Left ventricle myocardium inferior (tissue), 1 donor: ENCODE data around the gene HEXIM2. TPM values are rescaled to one million over a fixed set of nuclear protein-coding genes. Genes with fewer than 3 reads are reported as not detected.
A peak's percentile ranks its signal among the peaks of the same experiment; 100 is the strongest.
"Not testable (repeated sequence)": the region's sequence is repeated elsewhere in the genome, so short reads cannot be mapped to it uniquely, and the experiment has no call there.

Experiments used
- DNase-seq: peaks from one replicate; pipeline ENCODE4 v3.0.0-alpha.2; 2020
- H3K27ac ChIP-seq: fragments of 200-600 bp; replicated peaks from 2 replicates; pipeline ENCODE4 v1.8.0; 2021
- H3K27me3 ChIP-seq: fragments of 200-600 bp; 2 replicates; pipeline ENCODE4 v1.8.0; 2021; ENCODE audit warnings: low read depth
- H3K36me3 ChIP-seq: fragments of 200-600 bp; 2 replicates; pipeline ENCODE4 v1.8.0; 2021
- H3K4me1 ChIP-seq: fragments of 200-600 bp; 2 replicates; pipeline ENCODE4 v1.8.0; 2021
- H3K4me3 ChIP-seq: fragments of 200-600 bp; 2 replicates; pipeline ENCODE4 v1.8.0; 2021; ENCODE audit warnings: mild to moderate bottlenecking, moderate library complexity
- H3K9me3 ChIP-seq: fragments of 200-600 bp; replicated peaks from 2 replicates; pipeline ENCODE4 v1.8.0; 2021
- CTCF ChIP-seq: fragments of 200-600 bp; IDR thresholded peaks from 2 replicates; pipeline ENCODE4 v1.8.0; 2021; ENCODE audit warnings: antibody characterized with exemption, mild to moderate bottlenecking, borderline replicate concordance
- intact Hi-C: fragments of 100-400 bp; cut with micrococcal nuclease; formaldehyde crosslinking; loops from one replicate; pipeline ENCODE4 v1.11.0; 2022
- total RNA-seq: library from RNA; stranded (reverse); fragmentation: NEBNext Ultra II Directional; extraction: Animal tissue kit (Norgen Biotek cat#: 25700); gene quantifications from one replicate; pipeline ENCODE4 v1.2.1, GENCODE V29; 2021
- donor health status: DM: no; HTN: yes; CAD: no; lungs with severe emphysema.

The HEXIM2 gene
- total RNA-seq, 1 donor from 2014 or later = 7.0 TPM

GRCh38 chr17:45119964-45120363 lies 41.7 kb upstream of the HEXIM2 start:
- Histone ChIP-seq H3K27ac (no peak overlapping the region), H3K27me3 (no peaks in the 10 kb centered on the region), H3K36me3 (peaks cover 57% of the 10 kb centered on the region), H3K4me3 (no peak overlapping the region), H3K9me3 (no peaks in the 10 kb centered on the region), H3K4me1 (peaks cover 35% of the 10 kb centered on the region)
- no peak for TF ChIP-seq CTCF
- intact Hi-C loops = no loop called here
- DNase-seq = no peak

GRCh38 chr17:45120558-45120957 lies 41.1 kb upstream of the HEXIM2 start:
- no peaks in the 10 kb centered on the region for H3K27me3 ChIP-seq
- no peak overlapping the region for H3K4me3 ChIP-seq
- DNase-seq = no peak
- H3K4me1 ChIP-seq = peaks cover 40% of the 10 kb centered on the region
- H3K36me3 ChIP-seq = peaks cover 51% of the 10 kb centered on the region
- intact Hi-C loops = no loop called here
- H3K9me3 ChIP-seq = no peaks in the 10 kb centered on the region
- TF ChIP-seq CTCF = no peak
- no peak overlapping the region for H3K27ac ChIP-seq

- TF ChIP-seq CTCF = no peak
- no peak overlapping the region for H3K27ac ChIP-seq
- no peaks in the 10 kb centered on the region for H3K27me3 ChIP-seq
- peaks cover 46% of the 10 kb centered on the region for H3K36me3 ChIP-seq
- no peaks in the 10 kb centered on the region for H3K9me3 ChIP-seq
- H3K4me3 ChIP-seq = no peak overlapping the region
- no peak for DNase-seq
- H3K4me1 ChIP-seq = peaks cover 43% of the 10 kb centered on the region
- intact Hi-C loops = no loop called here
These were observed 40.6 kb upstream of the HEXIM2 start for GRCh38 chr17:45121055-45121454.

GRCh38 chr17:45123076-45123770 lies 38.5 kb upstream of the HEXIM2 start:
- no peak overlapping the region for H3K4me3 ChIP-seq
- H3K36me3 ChIP-seq = peaks cover 28% of the 10 kb centered on the region
- H3K9me3 ChIP-seq = no peaks in the 10 kb centered on the region
- TF ChIP-seq CTCF = no peak
- intact Hi-C loops = no loop called here
- DNase-seq = no peak
- no peaks in the 10 kb centered on the region for H3K27me3 ChIP-seq
- peak overlapping the region; percentile 66 for H3K27ac ChIP-seq
- peaks cover 64% of the 10 kb centered on the region for H3K4me1 ChIP-seq

- DNase-seq = no peak
- Histone ChIP-seq H3K4me3 (no peak overlapping the region), H3K4me1 (peaks cover 74% of the 10 kb centered on the region), H3K27me3 (no peaks in the 10 kb centered on the region), H3K27ac (peak overlapping the region; percentile 66), H3K9me3 (no peaks in the 10 kb centered on the region), H3K36me3 (peaks cover 19% of the 10 kb centered on the region)
- intact Hi-C loops = no loop called here
- TF ChIP-seq CTCF = no peak
These were observed 37.5 kb upstream of the HEXIM2 start for GRCh38 chr17:45123930-45124796.

GRCh38 chr17:45124797-45125122 lies 36.9 kb upstream of the HEXIM2 start:
- intact Hi-C loops, H3K9me3 ChIP-seq, H3K27me3 ChIP-seq, H3K4me3 ChIP-seq, DNase-seq: not testable (repeated sequence)
- Histone ChIP-seq H3K4me1 (peaks cover 80% of the 10 kb centered on the region), H3K36me3 (peaks cover 13% of the 10 kb centered on the region), H3K27ac (peak overlapping the region; percentile 66)
